ENCODE measurements around the gene ARAF.

The ARAF gene

DNA sequence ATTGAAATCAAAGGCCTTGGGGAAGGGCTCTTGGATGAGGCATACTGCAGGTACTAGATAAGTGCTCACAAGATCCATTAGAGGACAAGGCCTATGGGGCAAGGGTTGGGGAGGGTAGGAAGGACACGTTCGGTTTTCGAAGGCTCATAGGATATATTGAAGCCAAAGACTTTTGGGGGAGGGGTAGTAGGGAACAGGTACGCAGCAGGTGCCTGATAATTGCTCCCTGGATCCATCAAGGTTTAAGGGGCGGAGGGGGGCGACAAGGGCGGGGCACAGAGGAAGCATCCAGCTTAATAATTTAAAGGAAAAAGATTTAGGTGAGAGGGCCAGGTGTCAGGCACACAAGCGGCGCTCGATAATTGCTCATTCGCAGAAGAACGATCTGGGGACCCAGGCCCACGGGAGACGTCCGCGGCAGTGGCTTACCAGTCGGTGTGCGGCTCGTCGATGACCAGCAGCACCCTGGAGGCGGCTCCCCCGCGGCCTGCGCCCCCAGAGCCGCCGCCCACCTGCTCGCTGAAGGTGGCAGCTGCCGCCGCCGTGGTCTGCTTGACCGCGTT is 58.0 kb downstream of the ARAF start:
- no peak for FAIRE-seq
- no peak for DNase-seq (ENCODE audit: insufficient read length, low spot score)

DNA sequence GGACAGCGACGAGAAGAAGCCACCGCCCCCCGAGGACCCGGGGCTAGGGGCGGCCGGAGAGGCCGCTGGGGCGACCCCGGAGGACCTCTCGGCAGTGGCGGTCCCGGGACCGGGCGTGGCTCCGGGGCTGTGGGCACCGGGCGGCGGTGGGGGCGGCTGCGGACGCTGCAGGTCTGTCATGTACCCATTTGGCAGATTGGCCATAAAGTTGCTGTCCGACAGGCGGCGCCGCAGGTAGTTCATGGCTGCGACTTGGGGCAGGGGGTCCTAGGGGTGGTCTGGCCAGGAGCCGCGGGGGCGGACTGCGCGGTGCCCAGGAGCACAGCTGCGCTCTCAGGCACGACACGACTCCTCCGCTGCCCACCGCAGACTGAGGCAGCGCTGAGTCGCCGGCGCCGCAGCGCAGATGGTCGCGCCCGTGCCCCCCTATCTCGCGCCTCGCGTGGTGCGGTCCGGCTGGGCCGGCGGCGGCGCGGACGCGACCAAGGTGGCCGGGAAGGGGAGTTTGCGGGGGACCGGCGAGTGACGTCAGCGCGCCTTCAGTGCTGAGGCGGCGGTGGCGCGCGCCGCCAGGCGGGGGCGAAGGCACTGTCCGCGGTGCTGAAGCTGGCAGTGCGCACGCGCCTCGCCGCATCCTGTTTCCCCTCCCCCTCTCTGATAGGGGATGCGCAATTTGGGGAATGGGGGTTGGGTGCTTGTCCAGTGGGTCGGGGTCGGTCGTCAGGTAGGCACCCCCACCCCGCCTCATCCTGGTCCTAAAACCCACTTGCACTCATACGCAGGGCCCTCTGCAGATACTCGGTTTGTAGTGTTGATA is 58.7 kb downstream of the ARAF start, which contains the start of gene SYN1:
Gene SYN1 (minus strand): TSS at position 372 of the 817 bp plus-strand sequence. CDS start 129 bp downstream, at position 243.
- DNase-seq (ENCODE audit: insufficient read length, low spot score) (peak; percentile 49), FAIRE-seq (peak; percentile 77)

DNA sequence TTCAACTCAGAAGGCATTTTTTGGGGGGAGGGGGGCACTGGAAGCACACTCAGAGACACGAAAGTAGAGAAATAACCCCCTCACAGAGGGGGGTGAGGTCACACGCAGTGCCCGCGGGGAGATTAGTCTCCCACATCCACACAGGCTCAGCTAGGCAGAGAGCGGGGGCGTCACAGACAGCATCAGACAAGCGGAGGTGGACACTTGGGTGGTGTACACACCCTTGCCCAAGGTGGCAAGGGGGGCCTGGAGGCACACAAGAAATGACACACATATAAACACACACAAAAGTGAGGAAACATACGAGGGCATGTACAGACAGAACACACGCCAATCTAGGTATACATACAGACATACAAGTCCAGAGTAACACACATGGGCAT is 59.3 kb downstream of the ARAF start:
- no peak for FAIRE-seq
- DNase-seq (ENCODE audit: insufficient read length, low spot score) = no peak
